ENCODE measurements around the gene TCF4.

The TCF4 gene

GRCh38 chr18:55353806-55354205, 234.2 kb downstream of the TCF4 start:
- TF ChIP-seq CTCF (IDR thresholded peaks at IDR 0.05) = no peak

GRCh38 chr18:55353391-55353790, 234.6 kb downstream of the TCF4 start:
- no peak for TF ChIP-seq CTCF (IDR thresholded peaks at IDR 0.05)

- TF ChIP-seq CTCF (IDR thresholded peaks at IDR 0.05) = no peak
These were observed 235.8 kb downstream of the TCF4 start for GRCh38 chr18:55351980-55352714.

GRCh38 chr18:55351241-55351691, 236.7 kb downstream of the TCF4 start:
- TF ChIP-seq CTCF (IDR thresholded peaks at IDR 0.05) = no peak

GRCh38 chr18:55349685-55350084, 238.3 kb downstream of the TCF4 start:
- TF ChIP-seq CTCF (IDR thresholded peaks at IDR 0.05) = no peak

DNA sequence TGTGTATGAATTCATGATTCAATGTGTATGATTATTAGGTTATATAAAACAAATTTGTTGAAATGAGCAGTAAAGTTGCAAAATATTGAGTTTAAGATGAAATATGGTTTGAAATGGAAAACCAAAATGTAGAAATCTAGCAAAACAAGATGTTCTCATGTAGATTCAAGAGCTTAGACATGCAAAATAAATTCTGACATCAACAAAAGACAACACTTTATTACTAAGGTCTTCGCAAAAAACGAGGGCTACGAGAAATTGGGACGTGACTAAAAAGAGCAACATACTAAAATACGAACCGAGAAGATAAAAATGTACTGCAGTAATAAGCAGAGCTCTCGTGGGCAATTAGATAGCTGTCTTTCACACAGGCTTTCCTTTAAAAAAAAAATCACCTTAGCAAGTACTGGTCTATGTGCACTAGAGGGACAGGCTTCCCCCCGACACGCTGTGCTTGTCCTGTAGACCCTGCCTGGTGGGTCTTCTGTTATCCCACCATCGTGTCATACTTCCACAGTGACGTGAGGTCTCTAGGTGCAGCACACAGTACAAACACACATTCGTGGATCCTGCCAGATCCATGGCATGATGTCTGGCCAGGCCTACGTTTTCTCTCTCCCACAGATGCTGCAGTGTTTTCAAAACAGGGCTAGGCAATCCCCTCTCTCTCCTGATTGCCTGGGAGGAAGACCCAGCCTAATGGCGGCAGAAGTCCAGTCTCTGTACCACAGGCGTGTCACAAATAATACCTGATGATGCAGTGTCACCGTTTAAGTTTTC, 240.8 kb downstream of the TCF4 start:
- no peak for TF ChIP-seq CTCF (IDR thresholded peaks at IDR 0.05)

DNA sequence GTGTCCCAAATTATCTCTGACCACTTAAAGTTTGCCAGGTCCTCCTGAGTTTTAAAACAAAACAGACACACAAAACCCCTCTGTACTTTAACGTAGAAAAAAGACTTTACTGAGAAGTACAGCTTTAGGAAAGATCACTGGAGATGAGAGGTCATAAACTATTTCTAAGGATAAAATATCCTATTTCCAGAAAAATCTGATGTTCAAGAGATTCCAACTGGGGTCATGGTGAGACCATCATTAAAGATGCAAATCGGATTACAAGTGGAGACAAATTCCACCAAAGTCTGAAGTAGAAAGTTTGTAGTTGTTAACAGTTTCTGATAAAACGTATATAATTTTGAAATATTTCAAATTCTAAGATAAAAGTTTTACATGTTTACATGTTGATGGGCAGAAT, 241.6 kb downstream of the TCF4 start:
- no peak for TF ChIP-seq CTCF (IDR thresholded peaks at IDR 0.05)

Measured in LNCAP (cell line).